Omental fat pad (tissue), 4 donors: ENCODE results near the gene MOGAT1. TPM values are rescaled to one million over a fixed set of nuclear protein-coding genes. Genes with fewer than 3 reads are reported as not detected.
A peak's percentile ranks its signal among the peaks of the same experiment; 100 is the strongest.

Experiments
- ATAC-seq: fragments of 150-250 bp; one replicate; pipeline ENCODE4 v1.9.1; 2016; ENCODE audit warnings: mild to moderate bottlenecking, moderate library complexity; ENCODE audit not compliant: low FRiP score
- DNase-seq: peaks from one replicate; pipeline ENCODE4 v3.0.0-alpha.2; 2019; ENCODE audit warnings: low spot score
- CTCF ChIP-seq, 3 donors: fragments of 450-650 bp; IDR thresholded peaks; one replicate each; pipeline ENCODE4 v1.5.1; 2016 to 2017; ENCODE audit warnings: antibody characterized with exemption in 3 of 3, mild to moderate bottlenecking in 3 of 3, moderate library complexity in 2 of 3
- total RNA-seq, 4 donors: library from RNA; depleted of rRNA; stranded (reverse); fragments of >200 nt; gene quantifications; one replicate each; pipeline ENCODE4 v1.1.0, GENCODE V29; 2016

The MOGAT1 gene, protein sequence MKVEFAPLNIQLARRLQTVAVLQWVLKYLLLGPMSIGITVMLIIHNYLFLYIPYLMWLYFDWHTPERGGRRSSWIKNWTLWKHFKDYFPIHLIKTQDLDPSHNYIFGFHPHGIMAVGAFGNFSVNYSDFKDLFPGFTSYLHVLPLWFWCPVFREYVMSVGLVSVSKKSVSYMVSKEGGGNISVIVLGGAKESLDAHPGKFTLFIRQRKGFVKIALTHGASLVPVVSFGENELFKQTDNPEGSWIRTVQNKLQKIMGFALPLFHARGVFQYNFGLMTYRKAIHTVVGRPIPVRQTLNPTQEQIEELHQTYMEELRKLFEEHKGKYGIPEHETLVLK
- total RNA-seq: 1 to 10 TPM in 1 of 4 donors, under 1 TPM in 1, not detected in 2; 0.95 to 2.4 TPM

GRCh38 chr2:222671259-222672067 is at the start of gene MOGAT1:
Gene MOGAT1 (plus strand): TSS chr2:222671658. CDS start chr2:222671786, 128 bp downstream.
- DNase-seq (no peak), ATAC-seq (peak; percentile 77)
- TF ChIP-seq CTCF (IDR thresholded peaks at IDR 0.05): no peak

DNA sequence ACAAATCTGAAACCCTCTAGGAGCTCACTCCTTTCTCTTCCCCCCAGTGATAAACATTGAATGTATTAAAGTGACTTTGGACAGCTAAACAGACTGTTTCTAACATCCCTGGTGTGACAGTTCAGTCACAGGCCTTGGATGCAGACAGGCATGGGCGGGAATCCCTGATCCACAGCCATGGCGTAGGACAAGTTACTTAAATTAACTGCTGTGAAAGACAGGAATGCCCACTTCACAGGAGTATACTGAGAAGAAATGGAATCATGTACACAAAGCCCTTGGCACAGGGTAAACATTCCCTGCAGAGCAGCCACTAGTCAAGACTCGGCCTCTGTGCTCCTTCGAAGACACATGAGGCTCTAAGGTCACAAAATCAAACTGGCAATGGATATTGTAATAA is 49.6 kb upstream of the MOGAT1 start:
- DNase-seq (no peak), ATAC-seq (no peak)
- no peak for TF ChIP-seq CTCF (IDR thresholded peaks at IDR 0.05)

DNA sequence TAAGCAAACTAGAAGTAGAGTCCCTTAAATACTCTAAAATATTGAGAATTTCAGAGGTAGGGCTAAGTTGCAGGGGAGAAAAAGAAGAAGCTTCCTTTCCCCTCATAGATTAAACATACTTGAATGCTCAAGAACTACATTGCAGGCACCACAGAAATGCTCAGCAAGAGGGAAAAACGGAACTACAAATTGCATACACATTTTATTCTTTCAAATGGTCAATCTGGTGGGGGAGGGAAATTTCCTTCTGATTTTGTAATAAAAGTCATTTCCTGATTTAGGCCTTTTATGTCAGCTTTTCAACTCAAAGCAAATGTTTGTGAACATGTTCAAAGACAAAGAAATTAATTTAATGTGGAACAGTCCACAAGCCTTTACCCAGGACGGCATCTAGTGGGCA is 48.5 kb upstream of the MOGAT1 start:
- no peak for TF ChIP-seq CTCF (IDR thresholded peaks at IDR 0.05)
- DNase-seq (no peak), ATAC-seq (no peak)

- ATAC-seq: no peak
- DNase-seq: no peak
- no peak for TF ChIP-seq CTCF (IDR thresholded peaks at IDR 0.05)
Observed at GRCh38 chr2:222623756-222624309, 47.6 kb upstream of the MOGAT1 start.

DNA sequence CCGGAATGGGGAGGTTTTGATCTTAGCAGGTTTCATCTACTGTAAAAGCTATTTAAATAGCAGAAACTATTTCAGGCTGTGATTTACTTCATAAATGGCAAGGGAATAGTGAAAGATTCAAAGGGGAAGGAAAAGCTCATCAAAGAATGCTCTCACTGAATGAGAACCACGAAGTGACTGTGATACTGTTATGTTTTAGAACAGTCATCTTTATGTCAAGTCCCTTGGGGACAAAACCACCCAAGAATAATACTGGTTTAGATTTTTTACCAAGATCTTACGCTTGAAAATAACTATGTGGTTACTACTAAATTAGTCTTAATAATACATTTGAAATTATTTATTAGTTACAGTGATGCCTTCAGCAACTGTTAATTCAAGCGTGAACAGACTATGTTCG is 43.7 kb upstream of the MOGAT1 start:
- DNase-seq: no peak
- ATAC-seq: no peak
- TF ChIP-seq CTCF (IDR thresholded peaks at IDR 0.05): no peak

- ATAC-seq (no peak), DNase-seq (no peak)
- TF ChIP-seq CTCF (IDR thresholded peaks at IDR 0.05): no peak
Observed at GRCh38 chr2:222635295-222635694, 36.2 kb upstream of the MOGAT1 start.
